GM12878 (cell line): ENCODE data around the gene KLF8. TPM values are rescaled to one million over a fixed set of nuclear protein-coding genes. Genes with fewer than 3 reads are reported as not detected.

ENCODE experiments used
- BCL11A ChIP-seq: IDR thresholded peaks from 2 replicates; pipeline ENCODE4 v1.6.1; 2011; ENCODE audit warnings: low read depth, low read length
- IKZF1 ChIP-seq: fragments of 450-650 bp; conservative IDR thresholded peaks from 2 replicates; pipeline ENCODE4 v1.6.1; 2017; ENCODE audit warnings: antibody characterized with exemption, mild to moderate bottlenecking
- WRNIP1 ChIP-seq: IDR thresholded peaks from 2 replicates; pipeline ENCODE4 v1.6.1; 2011; ENCODE audit warnings: low read depth, low read length, improper control_type of control experiment, borderline replicate concordance
- polyA plus RNA-seq, 11 experiments: library from polyadenylated mRNA; depleted of rRNA in 4 of 11; unstranded in 6 of 11; stranded (reverse) in 5 of 11; fragments of >200 nt; fragmentation: Nextera tagmentation in 4 of 11; fragmentation: Illumina TruSeq in 1 of 11; extraction: Ambion mirVana in 4 of 11; extraction: Trizol in 1 of 11; gene quantifications; 1 replicate in 1 of 11; 2 replicates in 10 of 11; pipeline versions ENCODE4 v1.2.1 to v1.2.3, GENCODE V29; 2011 to 2016; ENCODE audit warnings: inconsistent platforms in 2 of 11, missing spikeins in 2 of 11, low read depth in 1 of 11
- total RNA-seq, 4 experiments: library from RNA; depleted of rRNA in 3 of 4; stranded (reverse); fragments of >200 nt in 3 of 4; fragmentation: Illumina TruSeq in 1 of 4; extraction: Trizol in 1 of 4; gene quantifications; 2 replicates each; pipeline versions ENCODE4 v1.2.1 to v1.2.3, GENCODE V29; 2013 to 2021
- TF ChIP-seq, protein P1 (sequence below): fragments of 150-350 bp; IDR thresholded peaks from 2 replicates; pipeline ENCODE4 v1.6.1; 2016; ENCODE audit warnings: low read depth, low read length
- TF ChIP-seq, protein P2 (sequence below): fragments of 450-650 bp; IDR thresholded peaks from 2 replicates; pipeline ENCODE4 v1.6.1; 2016; ENCODE audit warnings: mild to moderate bottlenecking, moderate library complexity, borderline replicate concordance
- TF ChIP-seq, protein P3 (sequence below): IDR thresholded peaks from 2 replicates; pipeline ENCODE4 v1.6.1; 2011; ENCODE audit warnings: low read depth, mild to moderate bottlenecking, low read length, moderate library complexity, borderline replicate concordance; ENCODE audit errors: extremely low read depth
- TF ChIP-seq, protein P4 (sequence below): IDR thresholded peaks from 2 replicates; pipeline ENCODE4 v1.6.1; 2011; ENCODE audit warnings: borderline replicate concordance, low read depth, mild to moderate bottlenecking, moderate library complexity, low read length; ENCODE audit not compliant: insufficient read depth, poor library complexity, severe bottlenecking

The KLF8 gene
- total and polyA plus RNA-seq, 10 of the 15 experiments (the other 5 are each of a cell fraction or from before 2014, with no cell fraction given) = 0.31 to 27.3 (median 0.99) TPM

DNA sequence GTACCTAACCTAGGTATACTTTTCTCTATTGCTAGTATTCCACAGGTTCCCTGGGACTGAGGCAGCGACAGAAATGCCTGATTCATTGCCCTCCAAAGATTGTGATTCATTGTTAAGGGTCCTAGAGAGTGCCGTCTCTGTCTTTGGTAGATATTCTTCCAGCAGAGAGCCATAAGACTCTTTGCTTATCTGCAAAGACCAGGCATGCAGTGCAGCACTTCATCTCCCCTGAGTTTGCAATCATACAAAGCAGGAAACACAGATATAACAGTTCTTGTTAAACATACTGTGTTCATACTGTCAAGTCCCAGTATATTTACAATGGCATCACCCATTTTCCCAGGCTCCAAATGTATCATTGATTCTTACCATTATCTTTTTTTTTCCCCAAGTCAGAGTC, 47.7 kb downstream of the KLF8 start (continued):
- TF ChIP-seq, protein P1, sequence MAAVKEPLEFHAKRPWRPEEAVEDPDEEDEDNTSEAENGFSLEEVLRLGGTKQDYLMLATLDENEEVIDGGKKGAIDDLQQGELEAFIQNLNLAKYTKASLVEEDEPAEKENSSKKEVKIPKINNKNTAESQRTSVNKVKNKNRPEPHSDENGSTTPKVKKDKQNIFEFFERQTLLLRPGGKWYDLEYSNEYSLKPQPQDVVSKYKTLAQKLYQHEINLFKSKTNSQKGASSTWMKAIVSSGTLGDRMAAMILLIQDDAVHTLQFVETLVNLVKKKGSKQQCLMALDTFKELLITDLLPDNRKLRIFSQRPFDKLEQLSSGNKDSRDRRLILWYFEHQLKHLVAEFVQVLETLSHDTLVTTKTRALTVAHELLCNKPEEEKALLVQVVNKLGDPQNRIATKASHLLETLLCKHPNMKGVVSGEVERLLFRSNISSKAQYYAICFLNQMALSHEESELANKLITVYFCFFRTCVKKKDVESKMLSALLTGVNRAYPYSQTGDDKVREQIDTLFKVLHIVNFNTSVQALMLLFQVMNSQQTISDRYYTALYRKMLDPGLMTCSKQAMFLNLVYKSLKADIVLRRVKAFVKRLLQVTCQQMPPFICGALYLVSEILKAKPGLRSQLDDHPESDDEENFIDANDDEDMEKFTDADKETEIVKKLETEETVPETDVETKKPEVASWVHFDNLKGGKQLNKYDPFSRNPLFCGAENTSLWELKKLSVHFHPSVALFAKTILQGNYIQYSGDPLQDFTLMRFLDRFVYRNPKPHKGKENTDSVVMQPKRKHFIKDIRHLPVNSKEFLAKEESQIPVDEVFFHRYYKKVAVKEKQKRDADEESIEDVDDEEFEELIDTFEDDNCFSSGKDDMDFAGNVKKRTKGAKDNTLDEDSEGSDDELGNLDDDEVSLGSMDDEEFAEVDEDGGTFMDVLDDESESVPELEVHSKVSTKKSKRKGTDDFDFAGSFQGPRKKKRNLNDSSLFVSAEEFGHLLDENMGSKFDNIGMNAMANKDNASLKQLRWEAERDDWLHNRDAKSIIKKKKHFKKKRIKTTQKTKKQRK = no peak
- TF ChIP-seq, protein P2, sequence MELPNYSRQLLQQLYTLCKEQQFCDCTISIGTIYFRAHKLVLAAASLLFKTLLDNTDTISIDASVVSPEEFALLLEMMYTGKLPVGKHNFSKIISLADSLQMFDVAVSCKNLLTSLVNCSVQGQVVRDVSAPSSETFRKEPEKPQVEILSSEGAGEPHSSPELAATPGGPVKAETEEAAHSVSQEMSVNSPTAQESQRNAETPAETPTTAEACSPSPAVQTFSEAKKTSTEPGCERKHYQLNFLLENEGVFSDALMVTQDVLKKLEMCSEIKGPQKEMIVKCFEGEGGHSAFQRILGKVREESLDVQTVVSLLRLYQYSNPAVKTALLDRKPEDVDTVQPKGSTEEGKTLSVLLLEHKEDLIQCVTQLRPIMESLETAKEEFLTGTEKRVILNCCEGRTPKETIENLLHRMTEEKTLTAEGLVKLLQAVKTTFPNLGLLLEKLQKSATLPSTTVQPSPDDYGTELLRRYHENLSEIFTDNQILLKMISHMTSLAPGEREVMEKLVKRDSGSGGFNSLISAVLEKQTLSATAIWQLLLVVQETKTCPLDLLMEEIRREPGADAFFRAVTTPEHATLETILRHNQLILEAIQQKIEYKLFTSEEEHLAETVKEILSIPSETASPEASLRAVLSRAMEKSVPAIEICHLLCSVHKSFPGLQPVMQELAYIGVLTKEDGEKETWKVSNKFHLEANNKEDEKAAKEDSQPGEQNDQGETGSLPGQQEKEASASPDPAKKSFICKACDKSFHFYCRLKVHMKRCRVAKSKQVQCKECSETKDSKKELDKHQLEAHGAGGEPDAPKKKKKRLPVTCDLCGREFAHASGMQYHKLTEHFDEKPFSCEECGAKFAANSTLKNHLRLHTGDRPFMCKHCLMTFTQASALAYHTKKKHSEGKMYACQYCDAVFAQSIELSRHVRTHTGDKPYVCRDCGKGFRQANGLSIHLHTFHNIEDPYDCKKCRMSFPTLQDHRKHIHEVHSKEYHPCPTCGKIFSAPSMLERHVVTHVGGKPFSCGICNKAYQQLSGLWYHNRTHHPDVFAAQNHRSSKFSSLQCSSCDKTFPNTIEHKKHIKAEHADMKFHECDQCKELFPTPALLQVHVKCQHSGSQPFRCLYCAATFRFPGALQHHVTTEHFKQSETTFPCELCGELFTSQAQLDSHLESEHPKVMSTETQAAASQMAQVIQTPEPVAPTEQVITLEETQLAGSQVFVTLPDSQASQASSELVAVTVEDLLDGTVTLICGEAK = no peak
- no peak for TF ChIP-seq IKZF1
- TF ChIP-seq, protein P3, sequence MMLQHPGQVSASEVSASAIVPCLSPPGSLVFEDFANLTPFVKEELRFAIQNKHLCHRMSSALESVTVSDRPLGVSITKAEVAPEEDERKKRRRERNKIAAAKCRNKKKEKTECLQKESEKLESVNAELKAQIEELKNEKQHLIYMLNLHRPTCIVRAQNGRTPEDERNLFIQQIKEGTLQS = no peak
- TF ChIP-seq, protein P4, sequence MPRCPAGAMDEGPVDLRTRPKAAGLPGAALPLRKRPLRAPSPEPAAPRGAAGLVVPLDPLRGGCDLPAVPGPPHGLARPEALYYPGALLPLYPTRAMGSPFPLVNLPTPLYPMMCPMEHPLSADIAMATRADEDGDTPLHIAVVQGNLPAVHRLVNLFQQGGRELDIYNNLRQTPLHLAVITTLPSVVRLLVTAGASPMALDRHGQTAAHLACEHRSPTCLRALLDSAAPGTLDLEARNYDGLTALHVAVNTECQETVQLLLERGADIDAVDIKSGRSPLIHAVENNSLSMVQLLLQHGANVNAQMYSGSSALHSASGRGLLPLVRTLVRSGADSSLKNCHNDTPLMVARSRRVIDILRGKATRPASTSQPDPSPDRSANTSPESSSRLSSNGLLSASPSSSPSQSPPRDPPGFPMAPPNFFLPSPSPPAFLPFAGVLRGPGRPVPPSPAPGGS = no peak
- no peak for TF ChIP-seq BCL11A
- TF ChIP-seq WRNIP1 = no peak
